IgD-negative memory B cell (primary cell): ENCODE results near the gene VRK3. TPM values are rescaled to one million over a fixed set of nuclear protein-coding genes. Genes with fewer than 3 reads are reported as not detected.
"Not testable (repeated sequence)": the region's sequence is repeated elsewhere in the genome, so short reads cannot be mapped to it uniquely, and the experiment has no call there.

Source experiments
- H3K27ac Mint-ChIP-seq, 3 donors: one replicate each; pipeline ENCODE4 v1.8.0; 2020 to 2022; ENCODE audit warnings: mild to moderate bottlenecking in 3 of 3, mixed read lengths in 3 of 3, moderate library complexity in 1 of 3
- H3K27me3 Mint-ChIP-seq: one replicate; pipeline ENCODE4 v1.8.0; 2021; ENCODE audit warnings: mixed read lengths
- H3K36me3 Mint-ChIP-seq: one replicate; pipeline ENCODE4 v1.8.0; 2020; ENCODE audit warnings: mild to moderate bottlenecking, mixed read lengths
- H3K4me1 Mint-ChIP-seq, 3 donors: one replicate each; pipeline ENCODE4 v1.8.0; 2020 to 2022; ENCODE audit warnings: mixed read lengths in 3 of 3, mild to moderate bottlenecking in 1 of 3
- H3K4me3 Mint-ChIP-seq, 4 donors: one replicate each; pipeline ENCODE4 v1.8.0; 2020 to 2022; ENCODE audit warnings: mild to moderate bottlenecking in 4 of 4, mixed read lengths in 4 of 4, moderate library complexity in 3 of 4
- H3K9me3 Mint-ChIP-seq, 3 donors: one replicate each; pipeline ENCODE4 v1.8.0; 2020 to 2021; ENCODE audit warnings: mixed read lengths in 3 of 3, mild to moderate bottlenecking in 1 of 3
- polyA plus RNA-seq: library from polyadenylated mRNA; unstranded; fragments of 300-500 nt; fragmentation: Illumina TruSeq; gene quantifications from one replicate; pipeline ENCODE4 v1.2.3, GENCODE V29; 2021

Gene VRK3
- polyA plus RNA-seq, 1 donor from 2014 or later, result 87.5 TPM

GRCh38 chr19:49986354-49986753 lies 38.8 kb downstream of the VRK3 start:
- H3K27me3 Mint-ChIP-seq, result no peaks in the 10 kb centered on the region
- H3K9me3 Mint-ChIP-seq, result no peaks in the 10 kb centered on the region
- H3K36me3 Mint-ChIP-seq, result peaks cover 19% of the 10 kb centered on the region
- no peak overlapping the region for H3K4me3 Mint-ChIP-seq
- H3K27ac Mint-ChIP-seq, result peak overlapping the region; percentile 68 to 82 (median 79)
- H3K4me1 Mint-ChIP-seq, result peaks cover 0 to 4% (median 0%) of the 10 kb centered on the region in 3 donors

- Mint-ChIP-seq H3K36me3 (peaks cover 18% of the 10 kb centered on the region), H3K27me3 (no peaks in the 10 kb centered on the region), H3K4me3 (no peak overlapping the region), H3K27ac (peak overlapping the region in 2 of 3 donors; percentile 79 to 82), H3K9me3 (no peaks in the 10 kb centered on the region), H3K4me1 (peaks cover 0 to 4% (median 0%) of the 10 kb centered on the region in 3 donors)
These were observed 39.3 kb downstream of the VRK3 start for GRCh38 chr19:49985871-49986270.

GRCh38 chr19:49984491-49984890 lies 40.7 kb downstream of the VRK3 start:
- Mint-ChIP-seq H3K27ac (no peak overlapping the region), H3K36me3 (peaks cover 19% of the 10 kb centered on the region), H3K4me3 (no peak overlapping the region), H3K4me1 (peaks cover 0 to 4% (median 0%) of the 10 kb centered on the region in 3 donors), H3K9me3 (no peaks in the 10 kb centered on the region), H3K27me3 (no peaks in the 10 kb centered on the region)

- Mint-ChIP-seq H3K4me1 (peaks cover 0 to 1% (median 0%) of the 10 kb centered on the region in 3 donors), H3K4me3 (no peak overlapping the region), H3K27ac (peak overlapping the region in 1 of 3 donors; percentile 79), H3K27me3 (no peaks in the 10 kb centered on the region), H3K9me3 (no peaks in the 10 kb centered on the region), H3K36me3 (peaks cover 12% of the 10 kb centered on the region)
These were observed 41.4 kb downstream of the VRK3 start for GRCh38 chr19:49983645-49984229.

- peaks cover 9% of the 10 kb centered on the region for H3K36me3 Mint-ChIP-seq
These were observed 43.3 kb downstream of the VRK3 start for GRCh38 chr19:49981603-49982593.

GRCh38 chr19:49978324-49978723 lies 46.8 kb downstream of the VRK3 start:
- Mint-ChIP-seq H3K36me3 (peaks cover 8% of the 10 kb centered on the region), H3K27ac (no peak overlapping the region), H3K9me3 (no peaks in the 10 kb centered on the region), H3K27me3 (peaks cover 2% of the 10 kb centered on the region), H3K4me1 (peaks cover 0 to 3% (median 0%) of the 10 kb centered on the region in 3 donors), H3K4me3 (no peak overlapping the region)

More at GRCh38 chr19:49981603-49982593, 43.3 kb downstream of the VRK3 start:
- Mint-ChIP-seq H3K4me3 (no peak overlapping the region), H3K4me1 (peaks cover 0 to 1% (median 0%) of the 10 kb centered on the region in 3 donors), H3K27ac (peak overlapping the region in 1 of 3 donors; percentile 43), H3K9me3 (no peaks in the 10 kb centered on the region), H3K27me3 (peaks cover under 1% of the 10 kb centered on the region)

GRCh38 chr19:49977881-49978280 lies 47.3 kb downstream of the VRK3 start:
- Mint-ChIP-seq H3K4me3 (no peak overlapping the region), H3K27me3 (peaks cover 2% of the 10 kb centered on the region), H3K27ac (no peak overlapping the region), H3K36me3 (peaks cover 8% of the 10 kb centered on the region), H3K9me3 (no peaks in the 10 kb centered on the region), H3K4me1 (peaks cover 0 to 4% (median 0%) of the 10 kb centered on the region in 3 donors)

- Mint-ChIP-seq H3K4me3 (no peak overlapping the region), H3K36me3 (peaks cover 8% of the 10 kb centered on the region), H3K4me1 (peaks cover 0 to 4% (median 0%) of the 10 kb centered on the region in 3 donors), H3K9me3 (no peaks in the 10 kb centered on the region), H3K27ac (peak overlapping the region in 1 of 3 donors; percentile 39), H3K27me3 (peaks cover 2% of the 10 kb centered on the region)
These were observed 48.1 kb downstream of the VRK3 start for GRCh38 chr19:49977076-49977475.

GRCh38 chr19:49976496-49976895 lies 48.7 kb downstream of the VRK3 start:
- Mint-ChIP-seq H3K27me3 (peaks cover 2% of the 10 kb centered on the region), H3K4me3 (no peak overlapping the region), H3K36me3 (peaks cover 8% of the 10 kb centered on the region), H3K4me1 (peaks cover 0 to 4% (median 0%) of the 10 kb centered on the region in 3 donors), H3K9me3 (no peaks in the 10 kb centered on the region), H3K27ac (peak overlapping the region in 1 of 3 donors; percentile 39)

- Mint-ChIP-seq H3K4me1 (peaks cover 0 to 4% (median 0%) of the 10 kb centered on the region in 3 donors), H3K27me3 (peaks cover 2% of the 10 kb centered on the region), H3K27ac (no peak overlapping the region), H3K36me3 (peaks cover 6% of the 10 kb centered on the region), H3K4me3 (no peak overlapping the region), H3K9me3 (no peaks in the 10 kb centered on the region)
These were observed 50.1 kb downstream of the VRK3 start for GRCh38 chr19:49975051-49975450.

- Mint-ChIP-seq H3K9me3 (no peaks in the 10 kb centered on the region), H3K4me1 (peaks cover 0 to 4% (median 0%) of the 10 kb centered on the region in 3 donors), H3K4me3 (no peak overlapping the region), H3K27me3 (peaks cover 2% of the 10 kb centered on the region), H3K36me3 (peaks cover 6% of the 10 kb centered on the region), H3K27ac (peak overlapping the region in 1 of 3 donors; percentile 35)
These were observed 51.2 kb downstream of the VRK3 start for GRCh38 chr19:49973987-49974386.

- H3K27ac Mint-ChIP-seq, result no peak overlapping the region
- H3K4me1 Mint-ChIP-seq, result peaks cover 0 to 4% (median 0%) of the 10 kb centered on the region in 3 donors
- H3K4me3 Mint-ChIP-seq, result no peak overlapping the region
- H3K36me3 Mint-ChIP-seq, result peaks cover 6% of the 10 kb centered on the region
- H3K27me3 Mint-ChIP-seq, result peaks cover 5% of the 10 kb centered on the region
- peaks cover 0 to 2% (median 0%) of the 10 kb centered on the region in 3 donors for H3K9me3 Mint-ChIP-seq
These were observed 52.3 kb downstream of the VRK3 start for GRCh38 chr19:49972841-49973240.

- Mint-ChIP-seq H3K27me3 (peaks cover 6% of the 10 kb centered on the region), H3K9me3 (peaks cover 0 to 2% (median 0%) of the 10 kb centered on the region in 3 donors), H3K4me3 (no peak overlapping the region)
These were observed 53.2 kb downstream of the VRK3 start for GRCh38 chr19:49971991-49972411.

GRCh38 chr19:49969355-49969754 lies 55.8 kb downstream of the VRK3 start:
- H3K27me3 Mint-ChIP-seq, H3K4me3 Mint-ChIP-seq, H3K9me3 Mint-ChIP-seq, H3K27ac Mint-ChIP-seq, H3K36me3 Mint-ChIP-seq, H3K4me1 Mint-ChIP-seq: not testable (repeated sequence)

More at GRCh38 chr19:49971991-49972411, 53.2 kb downstream of the VRK3 start:
- Mint-ChIP-seq H3K4me1 (peaks cover 0 to 4% (median under 1%) of the 10 kb centered on the region in 3 donors), H3K36me3 (peaks cover 6% of the 10 kb centered on the region), H3K27ac (no peak overlapping the region)
